Liver (tissue), 9 donors: ENCODE data around the gene B4GALNT3. TPM values are rescaled to one million over a fixed set of nuclear protein-coding genes. Genes with fewer than 3 reads are reported as not detected.

Source experiments
- DNase-seq: peaks from one replicate; pipeline ENCODE4 v3.0.0-alpha.2; 2017; ENCODE audit warnings: low spot score
- H3K27ac ChIP-seq, 2 donors: one replicate each; pipeline ENCODE4 v1.7.0; 2013; ENCODE audit warnings: inconsistent platforms in 2 of 2, low read length in 2 of 2, control low read depth in 1 of 2, low read depth in 1 of 2, mild to moderate bottlenecking in 1 of 2
- H3K27me3 ChIP-seq, 4 donors: one replicate each; pipeline versions ENCODE4 v1.6.1 to v1.7.0; 2013; ENCODE audit warnings: low read length in 3 of 4, inconsistent platforms in 1 of 4, mild to moderate bottlenecking in 1 of 4, moderate library complexity in 1 of 4; ENCODE audit not compliant: control insufficient read depth in 4 of 4, insufficient read depth in 4 of 4
- H3K36me3 ChIP-seq, 4 donors: one replicate each; pipeline versions ENCODE4 v1.6.1 to v1.7.0; 2013; ENCODE audit warnings: low read length in 3 of 4, mild to moderate bottlenecking in 3 of 4, low read depth in 1 of 4, moderate library complexity in 1 of 4; ENCODE audit not compliant: control insufficient read depth in 4 of 4, insufficient read depth in 3 of 4
- H3K4me1 ChIP-seq, 4 donors: one replicate each; pipeline versions ENCODE4 v1.6.1 to v1.7.0; 2013; ENCODE audit warnings: low read length in 3 of 4, mild to moderate bottlenecking in 3 of 4, moderate library complexity in 1 of 4; ENCODE audit not compliant: control insufficient read depth in 4 of 4, insufficient read depth in 4 of 4
- H3K4me3 ChIP-seq, 3 donors: one replicate each; pipeline versions ENCODE4 v1.6.1 to v1.7.0; 2013; ENCODE audit warnings: low read length in 3 of 3, control low read depth in 1 of 3, low read depth in 1 of 3, mild to moderate bottlenecking in 1 of 3
- H3K9ac ChIP-seq, 2 donors: one replicate each; pipeline ENCODE4 v1.7.0; 2013; ENCODE audit warnings: low read length in 2 of 2, mild to moderate bottlenecking in 2 of 2, moderate library complexity in 2 of 2, control low read depth in 1 of 2, low read depth in 1 of 2
- H3K9me3 ChIP-seq, 4 donors: one replicate each; pipeline versions ENCODE4 v1.6.1 to v1.7.0; 2013; ENCODE audit warnings: low read length in 3 of 4; ENCODE audit not compliant: control insufficient read depth in 4 of 4
- FOXA1 ChIP-seq: IDR thresholded peaks from 2 replicates; pipeline ENCODE4 v1.6.1; 2016; ENCODE audit warnings: antibody characterized with exemption
- FOXA2 ChIP-seq: IDR thresholded peaks from 2 replicates; pipeline ENCODE4 v1.6.1; 2016; ENCODE audit warnings: antibody characterized with exemption
- GABPA ChIP-seq, 2 donors: IDR thresholded peaks in 1 of 2; conservative IDR thresholded peaks in 1 of 2; 2 replicates each; pipeline ENCODE4 v1.6.1; 2016; ENCODE audit warnings: antibody characterized with exemption in 2 of 2, mild to moderate bottlenecking in 1 of 2, moderate library complexity in 1 of 2
- HNF4A ChIP-seq, 2 donors: conservative IDR thresholded peaks; 2 replicates each; pipeline ENCODE4 v1.6.1; 2016; ENCODE audit warnings: antibody characterized with exemption in 2 of 2, mild to moderate bottlenecking in 2 of 2
- HNF4G ChIP-seq: IDR thresholded peaks from 2 replicates; pipeline ENCODE4 v1.6.1; 2016; ENCODE audit warnings: antibody characterized with exemption
- JUND ChIP-seq, 2 donors: IDR thresholded peaks; 2 replicates each; pipeline ENCODE4 v1.6.1; 2016; ENCODE audit warnings: antibody characterized with exemption in 2 of 2
- NR2F2 ChIP-seq: IDR thresholded peaks from 2 replicates; pipeline ENCODE4 v1.6.1; 2016; ENCODE audit warnings: antibody characterized with exemption
- RAD21 ChIP-seq, 2 donors: IDR thresholded peaks; 2 replicates each; pipeline ENCODE4 v1.6.1; 2016; ENCODE audit warnings: antibody characterized with exemption in 2 of 2, mild to moderate bottlenecking in 2 of 2
- RXRA ChIP-seq, 2 donors: IDR thresholded peaks; 2 replicates each; pipeline ENCODE4 v1.6.1; 2017 to 2018; ENCODE audit warnings: antibody characterized with exemption in 2 of 2, mild to moderate bottlenecking in 1 of 2
- SP1 ChIP-seq: IDR thresholded peaks from 2 replicates; pipeline ENCODE4 v1.6.1; 2018; ENCODE audit warnings: antibody characterized with exemption, mild to moderate bottlenecking
- TAF1 ChIP-seq: conservative IDR thresholded peaks from 2 replicates; pipeline ENCODE4 v1.6.1; 2016; ENCODE audit warnings: antibody characterized with exemption, mild to moderate bottlenecking
- YY1 ChIP-seq: IDR thresholded peaks from 2 replicates; pipeline ENCODE4 v1.6.1; 2016; ENCODE audit warnings: antibody characterized with exemption, mild to moderate bottlenecking
- WGBS: extraction: QIAGEN DNeasy Blood & Tissue Kit; methylation state at CpG from one replicate; pipeline ENCODE4 v1.1.7; 2013; 5-methylcytosine and 5-hydroxymethylcytosine counted together
- polyA plus RNA-seq, 2 donors: library from polyadenylated mRNA; stranded (reverse) in 1 of 2; unstranded in 1 of 2; fragments of 200-250 nt in 1 of 2; fragments of >200 nt in 1 of 2; fragmentation: Nextera tagmentation in 1 of 2; extraction: Ambion mirVana in 1 of 2; gene quantifications; one replicate each; pipeline versions ENCODE4 v1.2.1 to v1.2.3, GENCODE V29; 2013 to 2015
- total RNA-seq, 2 donors: library from RNA; depleted of rRNA; stranded (reverse); fragments of >200 nt; gene quantifications; one replicate each; pipeline ENCODE4 v1.2.3, GENCODE V29; 2014
- TF ChIP-seq, protein P1 (sequence below): fragments of 150-350 bp; IDR thresholded peaks from 2 replicates; pipeline ENCODE4 v1.5.1; 2017; ENCODE audit warnings: improper control_type of control experiment, low read depth, low read length; ENCODE audit not compliant: missing input control
- TF ChIP-seq, protein P2 (sequence below): IDR thresholded peaks from 2 replicates; pipeline ENCODE4 v1.6.1; 2016; ENCODE audit warnings: antibody characterized with exemption
- TF ChIP-seq, protein P3 (sequence below): IDR thresholded peaks from 2 replicates; pipeline ENCODE4 v1.6.1; 2016; ENCODE audit warnings: antibody characterized with exemption
- TF ChIP-seq, protein P4 (sequence below): IDR thresholded peaks from 2 replicates; pipeline ENCODE4 v1.6.1; 2016; ENCODE audit warnings: antibody characterized with exemption
- TF ChIP-seq, protein P5 (sequence below): IDR thresholded peaks from 2 replicates; pipeline ENCODE4 v1.6.1; 2016; ENCODE audit warnings: antibody characterized with exemption, mild to moderate bottlenecking
- donor health status: healthy.
- donor health status: healthy.
- donor health status: healthy.
- donor health status: healthy.
- donor health status: healthy.

The B4GALNT3 gene
- total and polyA plus RNA-seq, 4 donors: 0.09 to 0.25 (median 0.14) TPM; not detected in 1

DNA sequence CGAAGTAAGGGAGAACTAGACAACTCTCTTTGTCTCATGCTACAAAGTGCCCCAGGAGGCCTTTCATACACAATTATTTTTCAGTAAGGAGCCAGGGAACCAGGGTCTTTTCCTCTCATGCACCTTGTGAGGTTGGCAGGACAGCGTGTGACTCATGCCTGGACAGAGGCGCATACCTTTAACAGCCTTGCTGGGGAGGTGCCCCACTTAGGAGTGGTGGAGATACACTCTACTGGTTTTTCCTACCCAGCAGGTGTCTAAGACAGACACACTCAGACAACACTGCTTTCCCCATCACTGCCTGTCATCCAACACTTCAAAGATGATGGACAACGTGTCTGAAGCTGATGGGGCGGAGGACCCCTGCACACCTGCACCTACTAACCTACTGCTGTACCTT lies 49.1 kb downstream of the B4GALNT3 start:
- Histone ChIP-seq H3K4me1 (no peaks in the 10 kb centered on the region), H3K4me3 (no peak overlapping the region), H3K36me3 (no peaks in the 10 kb centered on the region), H3K9ac (no peak overlapping the region), H3K9me3 (no peaks in the 10 kb centered on the region), H3K27me3 (peaks cover 0 to 3% (median 0%) of the 10 kb centered on the region in 4 donors), H3K27ac (no peak overlapping the region)
- no peak for DNase-seq
- WGBS: 77% methylated on average over 5 of the region's 5 CpGs
- TF ChIP-seq RAD21 (IDR thresholded peaks at IDR 0.05) (no peak), YY1 (no peak), HNF4A (conservative IDR thresholded peaks at IDR 0.05) (no peak), HNF4G (no peak), SP1 (no peak), GABPA (IDR thresholded peaks at IDR 0.05 in 1 of 2, conservative IDR thresholded peaks at IDR 0.05 in 1 of 2) (no peak), NR2F2 (no peak), RXRA (IDR thresholded peaks at IDR 0.05) (no peak), TAF1 (no peak), FOXA2 (no peak), FOXA1 (no peak), JUND (IDR thresholded peaks at IDR 0.05) (no peak)
- TF ChIP-seq, protein P1, sequence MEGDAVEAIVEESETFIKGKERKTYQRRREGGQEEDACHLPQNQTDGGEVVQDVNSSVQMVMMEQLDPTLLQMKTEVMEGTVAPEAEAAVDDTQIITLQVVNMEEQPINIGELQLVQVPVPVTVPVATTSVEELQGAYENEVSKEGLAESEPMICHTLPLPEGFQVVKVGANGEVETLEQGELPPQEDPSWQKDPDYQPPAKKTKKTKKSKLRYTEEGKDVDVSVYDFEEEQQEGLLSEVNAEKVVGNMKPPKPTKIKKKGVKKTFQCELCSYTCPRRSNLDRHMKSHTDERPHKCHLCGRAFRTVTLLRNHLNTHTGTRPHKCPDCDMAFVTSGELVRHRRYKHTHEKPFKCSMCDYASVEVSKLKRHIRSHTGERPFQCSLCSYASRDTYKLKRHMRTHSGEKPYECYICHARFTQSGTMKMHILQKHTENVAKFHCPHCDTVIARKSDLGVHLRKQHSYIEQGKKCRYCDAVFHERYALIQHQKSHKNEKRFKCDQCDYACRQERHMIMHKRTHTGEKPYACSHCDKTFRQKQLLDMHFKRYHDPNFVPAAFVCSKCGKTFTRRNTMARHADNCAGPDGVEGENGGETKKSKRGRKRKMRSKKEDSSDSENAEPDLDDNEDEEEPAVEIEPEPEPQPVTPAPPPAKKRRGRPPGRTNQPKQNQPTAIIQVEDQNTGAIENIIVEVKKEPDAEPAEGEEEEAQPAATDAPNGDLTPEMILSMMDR: no peak
- TF ChIP-seq, protein P2, sequence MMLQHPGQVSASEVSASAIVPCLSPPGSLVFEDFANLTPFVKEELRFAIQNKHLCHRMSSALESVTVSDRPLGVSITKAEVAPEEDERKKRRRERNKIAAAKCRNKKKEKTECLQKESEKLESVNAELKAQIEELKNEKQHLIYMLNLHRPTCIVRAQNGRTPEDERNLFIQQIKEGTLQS: no peak
- TF ChIP-seq, protein P3, sequence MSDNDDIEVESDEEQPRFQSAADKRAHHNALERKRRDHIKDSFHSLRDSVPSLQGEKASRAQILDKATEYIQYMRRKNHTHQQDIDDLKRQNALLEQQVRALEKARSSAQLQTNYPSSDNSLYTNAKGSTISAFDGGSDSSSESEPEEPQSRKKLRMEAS: no peak
- TF ChIP-seq, protein P4, sequence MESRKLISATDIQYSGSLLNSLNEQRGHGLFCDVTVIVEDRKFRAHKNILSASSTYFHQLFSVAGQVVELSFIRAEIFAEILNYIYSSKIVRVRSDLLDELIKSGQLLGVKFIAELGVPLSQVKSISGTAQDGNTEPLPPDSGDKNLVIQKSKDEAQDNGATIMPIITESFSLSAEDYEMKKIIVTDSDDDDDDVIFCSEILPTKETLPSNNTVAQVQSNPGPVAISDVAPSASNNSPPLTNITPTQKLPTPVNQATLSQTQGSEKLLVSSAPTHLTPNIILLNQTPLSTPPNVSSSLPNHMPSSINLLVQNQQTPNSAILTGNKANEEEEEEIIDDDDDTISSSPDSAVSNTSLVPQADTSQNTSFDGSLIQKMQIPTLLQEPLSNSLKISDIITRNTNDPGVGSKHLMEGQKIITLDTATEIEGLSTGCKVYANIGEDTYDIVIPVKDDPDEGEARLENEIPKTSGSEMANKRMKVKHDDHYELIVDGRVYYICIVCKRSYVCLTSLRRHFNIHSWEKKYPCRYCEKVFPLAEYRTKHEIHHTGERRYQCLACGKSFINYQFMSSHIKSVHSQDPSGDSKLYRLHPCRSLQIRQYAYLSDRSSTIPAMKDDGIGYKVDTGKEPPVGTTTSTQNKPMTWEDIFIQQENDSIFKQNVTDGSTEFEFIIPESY: no peak
- TF ChIP-seq, protein P5, sequence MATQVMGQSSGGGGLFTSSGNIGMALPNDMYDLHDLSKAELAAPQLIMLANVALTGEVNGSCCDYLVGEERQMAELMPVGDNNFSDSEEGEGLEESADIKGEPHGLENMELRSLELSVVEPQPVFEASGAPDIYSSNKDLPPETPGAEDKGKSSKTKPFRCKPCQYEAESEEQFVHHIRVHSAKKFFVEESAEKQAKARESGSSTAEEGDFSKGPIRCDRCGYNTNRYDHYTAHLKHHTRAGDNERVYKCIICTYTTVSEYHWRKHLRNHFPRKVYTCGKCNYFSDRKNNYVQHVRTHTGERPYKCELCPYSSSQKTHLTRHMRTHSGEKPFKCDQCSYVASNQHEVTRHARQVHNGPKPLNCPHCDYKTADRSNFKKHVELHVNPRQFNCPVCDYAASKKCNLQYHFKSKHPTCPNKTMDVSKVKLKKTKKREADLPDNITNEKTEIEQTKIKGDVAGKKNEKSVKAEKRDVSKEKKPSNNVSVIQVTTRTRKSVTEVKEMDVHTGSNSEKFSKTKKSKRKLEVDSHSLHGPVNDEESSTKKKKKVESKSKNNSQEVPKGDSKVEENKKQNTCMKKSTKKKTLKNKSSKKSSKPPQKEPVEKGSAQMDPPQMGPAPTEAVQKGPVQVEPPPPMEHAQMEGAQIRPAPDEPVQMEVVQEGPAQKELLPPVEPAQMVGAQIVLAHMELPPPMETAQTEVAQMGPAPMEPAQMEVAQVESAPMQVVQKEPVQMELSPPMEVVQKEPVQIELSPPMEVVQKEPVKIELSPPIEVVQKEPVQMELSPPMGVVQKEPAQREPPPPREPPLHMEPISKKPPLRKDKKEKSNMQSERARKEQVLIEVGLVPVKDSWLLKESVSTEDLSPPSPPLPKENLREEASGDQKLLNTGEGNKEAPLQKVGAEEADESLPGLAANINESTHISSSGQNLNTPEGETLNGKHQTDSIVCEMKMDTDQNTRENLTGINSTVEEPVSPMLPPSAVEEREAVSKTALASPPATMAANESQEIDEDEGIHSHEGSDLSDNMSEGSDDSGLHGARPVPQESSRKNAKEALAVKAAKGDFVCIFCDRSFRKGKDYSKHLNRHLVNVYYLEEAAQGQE: no peak

DNA sequence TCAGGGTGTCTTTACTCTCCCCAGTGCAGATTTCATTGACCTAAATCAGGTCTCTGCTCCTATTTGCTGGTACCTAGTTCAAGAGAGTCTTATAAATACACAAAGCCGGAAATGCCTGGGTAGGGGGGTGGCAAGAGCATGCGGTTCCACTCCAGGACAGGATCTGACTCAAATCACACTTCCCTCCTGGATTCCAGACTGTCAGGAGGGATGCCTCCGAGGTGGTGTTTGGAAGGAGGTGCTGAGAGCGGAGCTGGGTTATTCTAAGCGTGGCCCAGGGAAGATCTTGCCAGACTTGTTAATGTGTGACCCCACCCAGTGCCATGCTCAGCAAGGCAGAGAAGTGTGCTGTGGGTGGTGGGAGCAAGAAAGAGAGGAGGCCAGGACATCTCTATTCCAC lies 49.8 kb downstream of the B4GALNT3 start:
- no peaks in the 10 kb centered on the region for H3K4me1 ChIP-seq
- H3K27me3 ChIP-seq: peaks cover 0 to 3% (median 0%) of the 10 kb centered on the region in 4 donors
- WGBS: 54% methylated on average over 5 of the region's 5 CpGs
- TF ChIP-seq, protein P2: no peak
- TF ChIP-seq, protein P4: no peak
- H3K36me3 ChIP-seq: no peaks in the 10 kb centered on the region
- H3K9ac ChIP-seq: no peak overlapping the region
- no peak for DNase-seq
- H3K4me3 ChIP-seq: no peak overlapping the region
- H3K27ac ChIP-seq: no peak overlapping the region
- no peaks in the 10 kb centered on the region for H3K9me3 ChIP-seq
